NAMALWA (cell line): ENCODE data around the gene TCOF1.
"Not testable (repeated sequence)": the region's sequence is repeated elsewhere in the genome, so short reads cannot be mapped to it uniquely, and the experiment has no call there.

ENCODE experiments used
- DNase-seq: peaks from one replicate; pipeline ENCODE4 v3.0.0-alpha.2; 2015; ENCODE audit warnings: low spot score

TCOF1 gene

DNA sequence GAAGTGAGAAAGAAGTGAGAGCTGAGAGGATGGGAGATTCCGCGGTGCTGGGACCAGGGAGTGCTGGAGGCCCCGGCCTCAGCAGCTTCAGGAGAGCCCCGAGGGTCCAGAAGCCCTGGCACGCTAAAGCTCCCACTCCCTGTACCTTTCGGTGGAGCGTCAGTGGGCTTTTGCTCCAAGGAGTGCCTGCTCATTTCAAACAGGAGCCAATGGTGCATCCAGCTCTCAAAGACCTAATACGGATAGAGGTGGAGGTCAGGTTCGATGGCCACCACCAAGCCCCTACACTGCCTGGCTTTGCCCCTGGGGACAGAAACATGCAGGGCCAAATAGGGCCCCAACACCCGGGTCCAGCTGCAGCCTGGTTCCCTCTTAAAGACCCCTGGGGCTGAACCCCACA, 47.0 kb downstream of the TCOF1 start:
- no peak for DNase-seq

DNA sequence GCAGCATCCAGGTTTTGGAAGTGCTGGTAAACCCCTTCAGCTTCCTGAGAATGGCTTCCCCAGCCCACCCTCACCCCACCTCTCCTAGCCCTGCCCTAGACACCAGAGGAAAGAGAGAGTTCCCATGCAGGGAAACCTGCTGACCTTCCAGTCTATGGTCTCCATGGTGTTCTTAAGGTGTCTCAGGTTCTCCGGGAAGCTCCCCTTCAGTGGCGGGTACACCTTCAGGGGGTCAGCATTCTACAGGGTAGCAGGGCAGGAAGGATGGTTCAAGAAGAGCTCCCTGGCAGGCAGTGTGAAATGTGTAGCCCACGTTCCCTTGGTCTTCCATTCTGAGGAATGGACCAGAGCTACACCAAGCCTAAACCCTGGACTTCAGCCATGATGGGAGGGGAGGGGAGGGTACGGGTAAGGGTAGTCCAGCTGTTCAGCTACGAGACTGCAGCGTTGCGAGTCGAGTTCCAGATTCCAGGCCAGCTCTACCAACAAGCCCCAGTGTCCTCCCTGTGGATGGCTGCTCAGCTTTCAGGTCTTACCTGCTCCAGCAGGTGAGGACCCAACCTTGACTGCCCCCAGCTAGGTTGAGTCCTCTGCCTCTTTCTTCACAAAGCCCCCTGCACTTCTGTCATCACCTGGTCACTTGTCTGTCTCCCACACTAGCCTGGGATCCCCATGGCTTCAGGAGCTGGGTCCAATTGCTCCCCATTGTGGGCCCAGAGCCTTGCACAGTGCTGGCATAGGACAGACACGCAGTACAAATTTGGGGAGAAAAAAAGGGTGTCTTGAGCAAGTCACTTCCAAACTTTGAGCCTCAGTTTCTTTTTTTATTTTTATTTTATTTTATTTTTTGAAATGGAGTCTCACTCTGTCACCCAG, 47.7 kb downstream of the TCOF1 start:
- DNase-seq, result no peak

DNA sequence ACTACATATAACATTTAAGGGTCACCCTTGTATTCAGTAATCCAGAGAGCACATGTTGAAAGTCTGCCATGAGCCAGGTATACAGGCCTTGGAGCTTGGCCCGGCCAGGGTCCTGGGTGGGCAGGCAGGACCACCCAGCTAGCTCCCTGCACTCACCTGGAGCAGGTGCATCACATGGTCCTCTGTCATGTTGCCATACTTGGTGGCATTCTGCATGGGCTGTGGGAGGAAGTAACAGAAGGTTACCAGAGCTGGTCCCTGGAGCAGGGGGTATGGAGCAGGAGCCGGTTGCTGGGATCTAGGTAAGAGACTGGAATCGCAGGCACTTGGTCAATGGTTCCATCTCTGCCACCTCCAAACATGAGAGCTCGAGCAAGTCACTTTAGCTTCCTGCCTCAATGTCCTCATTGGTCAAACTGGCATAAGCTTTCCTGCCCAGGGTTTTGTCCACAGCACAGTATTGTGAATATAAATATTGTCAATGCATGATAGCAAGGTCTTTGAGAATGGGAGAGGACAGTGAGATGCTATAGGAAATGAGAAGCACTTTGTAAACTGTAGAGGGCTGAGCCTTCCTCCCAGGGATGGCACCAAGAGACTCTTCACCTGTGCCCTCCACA, 48.7 kb downstream of the TCOF1 start:
- DNase-seq, result no peak

DNA sequence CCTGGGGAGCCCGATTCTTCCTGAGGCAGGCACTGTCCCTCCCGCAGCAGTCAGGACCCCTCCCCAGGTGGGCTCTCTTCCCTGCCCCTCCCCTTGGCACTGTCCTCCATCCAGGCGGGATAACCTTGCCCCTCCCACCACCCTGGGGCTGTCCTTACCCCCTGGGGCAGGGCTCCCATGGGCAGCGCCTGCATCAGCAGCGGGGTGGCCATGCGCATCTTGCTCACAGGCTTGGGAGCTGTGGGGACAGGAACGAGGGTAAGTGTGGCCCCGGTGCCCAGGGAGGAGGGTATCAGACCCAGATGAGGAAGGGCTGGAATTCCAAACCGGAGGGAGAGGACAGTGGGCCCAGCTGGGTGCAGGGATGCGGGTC, 49.2 kb downstream of the TCOF1 start:
- DNase-seq, result no peak

DNA sequence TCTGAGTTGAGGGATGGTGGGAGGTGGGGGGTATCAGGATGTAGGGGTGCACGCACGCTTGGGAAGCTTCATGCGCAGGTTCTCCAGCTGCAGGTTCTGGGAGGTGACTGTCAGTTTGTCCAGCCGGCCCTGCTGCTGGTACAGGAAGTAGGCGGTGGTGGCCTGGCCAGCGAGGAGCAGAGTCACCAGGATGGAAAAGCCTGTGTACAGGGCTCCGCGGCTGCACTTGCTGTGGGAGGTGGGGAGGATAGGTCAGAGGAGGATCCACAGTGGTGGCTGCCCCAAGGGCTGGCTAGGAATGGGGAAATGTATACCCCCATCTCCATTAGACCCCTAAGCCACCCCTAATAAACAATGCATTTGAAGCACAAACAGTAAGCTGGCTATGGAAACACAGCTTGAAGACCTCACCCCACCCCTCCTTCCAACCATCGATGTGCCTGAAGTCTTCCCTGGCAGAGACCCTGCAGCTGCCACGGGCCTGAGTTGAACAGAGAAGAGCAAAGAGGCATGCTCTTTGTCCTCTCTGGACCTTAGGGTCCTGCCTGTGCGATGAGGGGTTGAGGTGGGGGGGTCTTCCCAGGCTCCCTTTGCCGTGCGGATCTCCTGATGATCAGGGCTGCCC, 49.7 kb downstream of the TCOF1 start:
- DNase-seq, result no peak

DNA sequence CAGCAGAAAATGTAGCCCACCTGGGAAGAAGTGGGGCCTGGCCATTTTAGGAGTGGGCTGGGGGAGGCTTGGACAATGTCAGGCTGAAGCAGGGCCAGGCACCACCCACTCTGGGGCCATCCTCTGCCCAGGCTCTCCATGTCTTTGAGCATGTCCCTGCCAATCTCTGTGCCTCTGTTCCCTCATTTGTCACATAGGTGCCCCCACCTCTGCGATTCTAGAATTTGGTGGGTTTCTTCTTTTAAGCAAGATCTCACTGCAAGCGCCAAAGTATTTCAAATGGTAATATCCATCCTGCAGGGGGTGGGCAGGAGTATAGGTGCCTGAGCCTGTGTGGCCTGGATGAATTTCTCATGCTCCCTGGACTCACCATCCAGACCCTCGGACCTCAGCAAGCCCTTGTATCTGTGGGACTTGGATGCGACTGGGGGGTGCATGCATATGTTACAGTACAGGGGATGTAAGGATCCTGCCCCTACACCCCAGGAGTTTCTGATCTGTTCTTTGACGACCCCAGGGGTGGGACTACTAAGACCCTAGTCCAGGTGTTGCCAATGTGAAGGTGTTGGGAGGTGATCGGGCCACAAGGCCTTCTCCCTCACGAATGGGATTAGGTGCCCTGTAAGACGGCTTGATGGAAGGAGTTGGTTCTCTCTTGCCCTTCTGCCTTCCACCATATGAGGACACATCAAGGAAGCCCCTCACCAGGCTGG, 50.9 kb downstream of the TCOF1 start:
- DNase-seq, result no peak

DNA sequence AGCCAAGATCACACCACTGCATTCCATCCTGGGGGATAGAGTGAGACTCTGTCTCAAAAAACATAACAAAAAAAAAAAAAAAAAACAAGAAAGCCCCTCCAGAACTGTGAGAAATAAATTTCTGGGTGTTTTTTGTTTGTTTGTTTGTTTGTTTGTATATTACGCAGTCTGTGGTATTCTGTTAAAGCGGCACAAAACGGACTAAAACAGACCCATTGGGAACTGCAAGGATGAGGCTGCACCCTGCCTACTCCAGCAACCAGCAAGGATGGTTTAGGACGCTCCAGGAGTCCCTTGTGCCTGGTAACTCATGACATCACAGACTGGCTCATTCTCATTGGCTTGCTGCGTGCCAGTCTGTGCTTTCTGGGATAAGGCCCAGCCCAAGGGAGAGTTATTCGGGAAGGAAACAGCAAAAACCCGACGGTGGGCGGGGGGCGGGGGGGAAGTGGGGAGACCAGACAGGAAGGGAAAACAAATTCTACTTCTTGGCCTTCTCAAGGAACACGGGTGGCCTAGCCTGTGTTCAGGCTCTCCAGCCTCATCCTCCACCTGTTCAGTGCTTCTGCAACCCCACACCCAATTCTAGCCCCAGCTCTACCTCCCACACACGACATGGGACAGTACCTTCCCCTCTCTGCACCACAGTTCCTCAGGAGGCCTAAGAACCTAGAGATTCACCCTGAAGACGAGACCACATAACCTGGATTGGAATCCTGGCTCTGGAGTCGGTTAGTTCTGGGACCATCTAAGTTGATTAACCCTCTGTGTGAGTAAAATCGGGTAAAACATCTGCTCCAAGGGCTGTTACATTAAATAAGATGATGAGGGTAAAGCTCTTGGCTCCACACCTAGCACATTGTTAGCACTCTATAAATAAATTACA, 52.4 kb downstream of the TCOF1 start:
- DNase-seq, result peak; percentile 78

DNA sequence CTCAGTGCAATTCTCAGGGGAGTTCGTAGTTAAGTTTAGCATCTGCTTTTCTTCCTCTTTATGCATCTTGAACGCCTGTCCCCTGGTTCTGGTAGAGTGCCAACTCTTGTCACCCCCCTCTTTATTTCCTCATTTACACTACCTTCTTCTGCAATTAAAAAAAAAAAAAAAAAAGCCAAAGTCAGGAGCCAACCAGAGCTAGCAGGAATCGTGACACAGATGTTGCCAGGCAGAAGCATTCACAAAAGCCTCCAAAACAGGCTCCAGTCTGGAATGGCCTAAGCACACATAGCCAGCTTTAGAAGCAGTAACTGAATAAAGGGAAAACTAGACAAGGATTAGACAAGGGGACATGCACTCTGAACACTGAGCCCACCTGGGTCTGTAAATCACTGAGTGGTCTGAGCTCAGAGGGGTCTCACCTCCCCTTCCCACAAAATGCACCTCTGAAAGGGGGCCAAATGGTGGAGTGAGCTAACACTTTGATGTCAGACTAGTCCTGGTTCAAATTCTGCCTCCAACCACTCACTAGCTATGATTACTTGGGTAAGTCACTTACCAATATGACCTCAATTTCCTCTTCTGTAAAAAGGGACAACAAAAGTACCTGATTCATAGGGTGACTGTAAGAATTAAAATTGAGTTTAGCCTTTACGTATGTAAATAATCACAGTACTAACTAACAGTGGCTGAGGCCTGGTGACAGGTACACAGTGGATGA, 53.2 kb downstream of the TCOF1 start:
- DNase-seq, result peak; percentile 98

DNA sequence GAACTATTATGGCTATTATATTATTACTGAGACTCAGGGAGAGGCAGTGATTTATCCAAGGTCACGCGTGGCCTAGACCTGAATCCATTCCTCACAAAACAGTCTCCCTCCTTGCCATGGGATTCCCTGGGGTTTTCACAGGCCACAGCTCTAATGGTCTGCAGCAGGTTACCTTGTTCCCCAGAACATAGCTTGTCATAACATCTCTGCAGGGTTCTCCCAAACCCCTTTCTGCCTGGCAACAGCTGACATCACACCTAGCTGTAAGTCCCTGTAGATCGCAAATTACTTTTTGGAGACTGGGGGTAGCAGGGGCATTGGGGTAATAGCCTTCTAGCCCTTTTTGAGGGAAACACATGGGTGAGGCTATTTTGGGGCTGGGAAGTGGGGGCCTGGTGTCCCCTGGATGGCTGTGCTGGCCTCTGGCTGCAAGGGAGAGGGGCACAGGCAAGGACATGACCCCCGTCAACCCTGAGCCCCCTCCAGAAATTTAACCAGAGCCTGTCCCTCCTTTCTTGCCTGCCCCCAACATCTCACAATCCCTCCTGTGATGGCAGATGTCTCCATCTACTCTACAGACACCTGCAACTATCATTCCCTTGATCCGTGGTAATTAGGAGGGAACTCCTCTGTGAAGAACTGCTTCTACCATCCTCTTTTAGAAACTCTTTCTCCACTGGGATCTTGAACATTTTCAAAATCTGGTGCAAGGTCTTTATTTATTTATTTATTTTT, 53.9 kb downstream of the TCOF1 start:
- DNase-seq, result peak; percentile 94

DNA sequence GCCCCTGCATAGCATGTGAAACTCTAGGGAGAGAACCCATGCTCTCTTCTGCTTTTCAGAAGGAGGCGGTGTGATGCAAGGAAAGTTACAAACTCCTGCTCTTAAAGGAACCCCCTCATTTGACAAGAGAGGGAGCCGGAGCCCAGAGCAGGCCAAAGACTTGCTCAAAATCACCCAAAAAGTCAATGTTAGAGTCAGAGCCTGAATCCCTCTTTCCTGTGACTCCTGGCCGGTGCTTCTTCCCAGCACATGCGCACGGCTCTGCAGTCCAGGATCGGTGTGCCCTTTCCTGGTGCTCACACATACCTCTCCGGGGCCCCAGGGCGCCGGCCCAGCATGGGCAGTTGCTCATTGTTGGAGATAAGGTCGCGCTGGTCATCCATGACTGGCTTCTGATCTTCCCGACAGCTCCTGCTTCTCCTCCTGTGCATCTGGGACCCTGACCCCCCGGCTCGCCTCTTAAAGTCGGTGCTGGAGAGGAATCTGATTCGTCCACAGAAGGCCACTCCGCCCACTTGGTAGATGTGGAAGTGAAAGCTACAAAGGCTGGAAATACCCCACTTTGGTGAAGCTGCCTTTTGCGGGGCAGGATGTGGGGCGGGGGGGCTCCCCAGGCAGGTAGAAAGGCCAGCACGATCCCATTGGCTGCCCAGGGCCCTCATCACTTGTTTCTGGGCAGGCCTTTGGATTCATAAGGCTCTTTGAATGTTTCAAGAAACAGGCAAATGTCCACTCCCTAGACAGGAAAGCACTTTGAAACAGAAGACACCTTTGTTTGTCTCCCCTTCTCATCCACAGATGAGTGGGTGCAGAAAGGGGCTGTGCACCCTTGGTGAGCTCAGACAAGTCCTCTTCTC, 55.0 kb downstream of the TCOF1 start, which contains the start of gene CD74:
Gene CD74, minus strand, starts transcription at position 592 of the 857 bp plus-strand sequence. Its CDS starts 161 bp downstream, at position 431.
- DNase-seq, result peak; percentile 99

DNA sequence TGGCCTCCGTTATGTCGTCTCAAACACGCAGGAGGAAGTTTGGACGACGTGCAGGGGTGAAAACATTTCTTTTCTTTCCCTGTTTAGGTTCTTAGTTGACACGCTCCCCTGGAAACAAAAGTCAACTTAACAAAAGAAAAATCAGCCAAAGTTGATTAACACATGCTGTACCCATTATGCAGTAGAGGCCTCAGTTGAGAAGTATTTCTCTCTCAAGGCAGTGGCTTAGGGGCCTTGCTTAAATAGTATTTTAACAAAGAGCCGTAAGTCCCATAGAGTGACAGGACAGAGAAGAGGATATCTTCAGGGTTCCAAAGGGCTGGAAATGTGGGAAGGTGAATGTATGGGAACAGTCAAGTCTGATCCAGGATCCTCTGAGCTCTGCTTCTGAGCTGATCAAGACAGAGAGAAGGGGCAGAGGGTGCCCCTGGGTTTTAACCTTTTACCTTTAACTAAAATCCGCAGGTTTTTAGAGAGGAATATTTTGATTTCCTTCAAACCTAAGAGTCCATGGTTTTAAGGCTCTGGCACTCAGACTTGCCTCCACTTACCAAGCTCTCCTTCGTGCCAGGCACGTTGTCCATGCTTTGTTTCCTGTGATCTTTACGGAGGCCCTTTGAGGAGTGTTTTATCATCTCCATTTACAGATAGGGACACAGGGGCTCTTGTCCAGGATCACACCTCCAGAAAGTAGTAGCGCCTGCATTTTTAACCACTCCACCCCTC, 55.8 kb downstream of the TCOF1 start:
- DNase-seq, result no peak

DNA sequence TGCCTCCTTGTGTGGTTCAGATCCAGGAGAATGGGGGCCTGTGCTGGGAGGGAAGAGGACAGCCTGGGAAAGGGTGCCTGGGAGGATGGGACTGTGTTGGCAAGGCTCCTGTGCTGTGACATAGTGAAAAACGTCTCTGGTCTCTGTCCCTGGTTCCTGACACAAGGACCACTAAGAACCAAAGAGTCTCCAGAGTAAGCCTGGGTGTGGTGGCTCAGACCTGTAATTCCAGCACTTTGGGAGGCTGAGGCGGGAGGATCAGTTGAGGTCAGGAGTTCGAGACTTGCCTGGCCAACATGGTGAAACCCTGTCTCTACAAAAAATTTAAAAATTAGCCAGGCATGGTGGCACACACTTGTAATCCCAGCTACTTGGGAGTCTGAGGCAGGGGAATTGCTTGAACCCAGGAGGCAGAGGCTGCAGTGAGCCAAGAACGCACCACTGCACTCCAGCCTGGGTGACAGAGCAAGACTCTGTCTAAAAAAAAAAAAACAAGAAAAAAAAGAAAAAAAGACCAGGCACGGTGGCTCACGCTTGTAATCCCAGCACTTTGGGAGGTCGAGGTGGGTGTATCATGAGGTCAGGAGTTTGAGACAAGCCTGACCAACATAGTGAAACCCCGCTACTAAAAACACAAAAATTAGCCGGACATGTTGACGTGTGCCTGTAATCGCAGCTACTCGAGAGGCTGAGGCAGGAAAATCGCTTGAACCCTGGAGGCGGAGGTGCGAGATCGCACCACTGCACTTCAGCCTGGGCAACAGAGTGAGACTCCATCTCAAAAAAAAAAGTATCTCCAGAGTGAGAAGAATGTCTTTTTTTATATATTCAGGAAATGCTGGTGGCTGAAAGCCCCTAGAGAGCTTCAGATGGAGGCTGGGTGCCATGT, 56.6 kb downstream of the TCOF1 start:
- DNase-seq, result not testable (repeated sequence)

DNA sequence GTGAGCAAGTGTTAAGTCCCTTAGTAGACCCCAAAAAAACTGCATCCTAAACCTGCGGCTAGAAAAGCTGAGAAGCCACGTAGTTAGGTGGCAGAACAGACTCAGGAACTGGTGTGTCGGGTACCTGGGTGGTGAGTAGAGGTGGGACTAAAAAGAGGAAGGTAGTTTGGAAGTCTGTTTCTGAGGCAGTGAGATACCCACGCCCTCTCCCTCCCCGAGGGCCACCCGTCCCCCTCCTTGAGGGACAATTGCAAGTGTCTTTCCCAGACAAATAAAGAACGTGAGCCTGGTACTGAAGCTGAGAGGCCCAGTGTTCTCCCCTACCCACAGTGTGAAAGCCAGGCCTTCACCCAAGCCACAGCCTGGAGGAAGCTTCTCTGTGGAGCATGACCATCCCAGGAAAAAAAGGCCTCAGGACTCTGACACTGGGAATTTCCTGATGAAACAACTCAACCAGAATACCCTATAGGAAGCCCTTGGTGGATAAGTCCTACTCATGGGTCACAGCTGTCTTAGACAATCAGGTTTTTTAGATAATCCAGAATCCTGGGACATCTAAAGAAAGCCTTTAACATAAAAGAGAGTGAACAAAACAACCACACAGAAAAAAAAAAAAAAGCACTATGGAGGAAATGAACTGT, 62.3 kb downstream of the TCOF1 start:
- DNase-seq, result no peak

DNA sequence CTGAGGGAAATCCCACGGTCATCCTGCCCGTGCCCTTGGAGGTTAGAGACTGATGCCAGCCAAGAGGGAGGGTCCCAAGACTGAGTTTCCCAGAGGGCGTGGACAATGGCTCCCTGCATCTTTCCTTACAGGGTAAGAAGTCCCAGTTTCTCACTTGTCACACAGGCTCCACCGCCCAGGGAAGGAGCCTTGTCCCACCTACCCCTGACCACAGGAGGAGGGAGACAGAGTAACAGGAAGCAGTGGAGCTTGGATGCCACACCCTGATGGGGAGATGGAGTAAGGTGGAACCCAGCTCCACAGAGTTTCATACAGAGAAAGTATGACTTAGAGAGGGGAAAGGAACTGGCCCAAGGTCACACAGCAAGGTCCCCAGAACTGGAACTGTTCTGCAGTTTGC, 64.6 kb downstream of the TCOF1 start:
- DNase-seq, result no peak

DNA sequence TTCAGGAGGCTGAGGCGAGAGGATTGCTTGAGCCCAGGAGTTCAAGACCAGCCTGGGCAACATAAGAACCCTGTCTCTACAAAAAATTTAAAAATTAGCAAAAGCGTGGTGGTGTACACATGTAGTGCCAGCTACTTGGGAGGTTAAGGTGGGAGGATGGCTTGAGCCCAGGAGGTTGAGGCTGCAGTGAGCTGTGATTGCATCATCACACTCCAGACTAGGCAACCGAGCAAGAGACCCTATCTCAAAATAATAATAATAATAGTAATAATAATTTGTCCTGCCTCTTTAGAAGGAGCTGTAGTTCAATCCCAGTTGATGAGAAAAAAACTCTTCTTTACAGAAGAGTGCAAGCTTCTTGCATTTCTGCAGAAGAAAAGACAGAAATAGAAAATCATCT, 65.3 kb downstream of the TCOF1 start:
- no peak for DNase-seq

DNA sequence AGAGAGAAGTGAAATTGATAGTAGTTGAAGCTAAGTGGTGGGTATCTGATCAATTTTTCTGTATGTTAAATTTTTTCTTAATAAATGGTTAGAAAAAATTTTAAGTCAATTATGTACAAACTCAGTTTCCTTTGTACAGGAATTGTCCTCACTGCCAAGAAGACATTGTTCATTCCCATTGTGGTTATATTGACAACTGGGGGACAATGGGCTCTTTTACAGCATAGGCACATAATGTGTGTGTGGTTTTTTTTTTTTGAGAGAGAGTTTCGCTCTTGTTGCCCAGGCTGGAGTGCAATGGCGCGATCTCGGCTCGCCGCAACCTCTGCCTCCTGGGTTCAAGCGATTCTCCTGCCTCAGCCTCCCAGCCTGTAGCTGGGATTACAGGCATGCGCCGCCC, 68.7 kb downstream of the TCOF1 start:
- not testable (repeated sequence) for DNase-seq
